Stimulated activated CD8-positive, alpha-beta memory T cell treated with anti-CD3 and anti-CD28 coated beads, Interleukin-7, amount 100 ng/mL, for 48 hours (primary cell): ENCODE measurements around the gene PRKAR2B.
"Not testable (repeated sequence)": the region's sequence is repeated elsewhere in the genome, so short reads cannot be mapped to it uniquely, and the experiment has no call there.

Source experiments
- DNase-seq, 2 donors: peaks; one replicate each; pipeline ENCODE4 v3.0.0-alpha.2; 2020; ENCODE audit warnings: low read depth in 1 of 2; ENCODE audit errors: extremely low read depth in 1 of 2

The PRKAR2B gene

GRCh38 chr7:107076781-107077698 lies 32.5 kb downstream of the PRKAR2B start:
- no peak for DNase-seq

- DNase-seq, result no peak
Observed at GRCh38 chr7:107077699-107078516, 33.4 kb downstream of the PRKAR2B start.

GRCh38 chr7:107078517-107078966 lies 34.0 kb downstream of the PRKAR2B start:
- DNase-seq, result no peak

- DNase-seq, result no peak
Observed at GRCh38 chr7:107079212-107079940, 34.9 kb downstream of the PRKAR2B start.

- DNase-seq, result no peak
Observed at GRCh38 chr7:107080099-107080505, 35.6 kb downstream of the PRKAR2B start.

GRCh38 chr7:107080533-107080932 lies 36.0 kb downstream of the PRKAR2B start:
- DNase-seq, result no peak

- DNase-seq, result no peak
Observed at GRCh38 chr7:107085180-107085579, 40.7 kb downstream of the PRKAR2B start.

- no peak for DNase-seq
Observed at GRCh38 chr7:107089627-107090026, 45.1 kb downstream of the PRKAR2B start.

- no peak for DNase-seq
Observed at GRCh38 chr7:107090457-107090856, 46.0 kb downstream of the PRKAR2B start.

- DNase-seq, result no peak
Observed at GRCh38 chr7:107091306-107091705, 46.8 kb downstream of the PRKAR2B start.

- DNase-seq, result not testable (repeated sequence)
Observed at GRCh38 chr7:107093671-107094070, 49.2 kb downstream of the PRKAR2B start.

GRCh38 chr7:107099154-107099553 lies 54.6 kb downstream of the PRKAR2B start:
- DNase-seq, result not testable (repeated sequence)

- DNase-seq, result no peak
Observed at GRCh38 chr7:107100824-107101223, 56.3 kb downstream of the PRKAR2B start.

- no peak for DNase-seq
Observed at GRCh38 chr7:107103369-107103768, 58.9 kb downstream of the PRKAR2B start.

GRCh38 chr7:107104801-107105200 lies 60.3 kb downstream of the PRKAR2B start:
- DNase-seq, result no peak

GRCh38 chr7:107105591-107106245 lies 61.2 kb downstream of the PRKAR2B start:
- no peak for DNase-seq

GRCh38 chr7:107108793-107109371 lies 64.4 kb downstream of the PRKAR2B start:
- DNase-seq, result no peak

- DNase-seq, result no peak
Observed at GRCh38 chr7:107109955-107110354, 65.5 kb downstream of the PRKAR2B start.

- DNase-seq, result no peak
Observed at GRCh38 chr7:107111196-107111595, 66.7 kb downstream of the PRKAR2B start.

- DNase-seq, result no peak
Observed at GRCh38 chr7:107113866-107114265, 69.4 kb downstream of the PRKAR2B start.
